Prostate gland (tissue), 2 donors: Measurements from ENCODE around the gene CHST11.

Source experiments
- POLR2A ChIP-seq: fragments of 450-650 bp; IDR thresholded peaks from one replicate; pipeline ENCODE4 v1.6.1; 2016; ENCODE audit warnings: antibody characterized with exemption, mild to moderate bottlenecking
- POLR2AphosphoS5 ChIP-seq: sonication (generic); formaldehyde crosslinking; IDR thresholded peaks from one replicate; pipeline ENCODE4 v1.6.1; 2017; ENCODE audit warnings: antibody characterized with exemption
- TF ChIP-seq, protein P1 (sequence below), 4 experiments: fragments of 200-600 bp in 2 of 4; fragments of 450-650 bp in 2 of 4; sonication (generic) in 2 of 4; IDR thresholded peaks; 1 replicate in 3 of 4; 2 replicates in 1 of 4; pipeline ENCODE4 v1.5.1; 2016 to 2019; ENCODE audit warnings: antibody characterized with exemption in 4 of 4, mild to moderate bottlenecking in 2 of 4, moderate library complexity in 2 of 4

DNA sequence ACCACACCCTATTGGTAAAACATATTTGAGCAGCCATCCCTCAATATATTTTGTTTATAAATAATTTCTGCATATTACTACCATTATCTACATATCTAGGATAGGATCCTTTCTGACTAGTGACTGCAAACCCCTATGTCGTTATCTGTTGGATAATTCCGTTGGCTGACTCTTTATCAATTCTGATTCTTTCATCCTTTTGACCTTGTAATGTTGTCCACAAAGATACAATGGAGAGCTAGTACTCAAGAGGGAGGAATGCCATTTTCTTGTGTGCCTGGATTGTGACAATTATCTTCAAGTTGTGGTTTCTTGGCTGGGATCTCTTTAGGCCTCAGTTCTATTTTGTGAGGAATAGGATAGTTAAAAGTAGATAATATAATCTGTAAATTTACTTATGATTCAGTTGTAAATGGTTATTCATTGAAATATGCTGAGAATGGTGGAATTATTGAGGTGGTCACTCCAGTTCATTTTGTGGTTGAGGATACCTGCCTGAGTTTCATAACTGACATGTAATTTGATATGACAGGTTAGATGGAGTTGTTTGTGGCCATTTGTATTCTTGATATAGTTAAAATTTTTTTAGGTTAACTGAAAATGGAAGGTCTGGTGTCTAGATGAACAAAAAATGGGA, 10.1 kb downstream of the CHST11 start:
- TF ChIP-seq, protein P1, sequence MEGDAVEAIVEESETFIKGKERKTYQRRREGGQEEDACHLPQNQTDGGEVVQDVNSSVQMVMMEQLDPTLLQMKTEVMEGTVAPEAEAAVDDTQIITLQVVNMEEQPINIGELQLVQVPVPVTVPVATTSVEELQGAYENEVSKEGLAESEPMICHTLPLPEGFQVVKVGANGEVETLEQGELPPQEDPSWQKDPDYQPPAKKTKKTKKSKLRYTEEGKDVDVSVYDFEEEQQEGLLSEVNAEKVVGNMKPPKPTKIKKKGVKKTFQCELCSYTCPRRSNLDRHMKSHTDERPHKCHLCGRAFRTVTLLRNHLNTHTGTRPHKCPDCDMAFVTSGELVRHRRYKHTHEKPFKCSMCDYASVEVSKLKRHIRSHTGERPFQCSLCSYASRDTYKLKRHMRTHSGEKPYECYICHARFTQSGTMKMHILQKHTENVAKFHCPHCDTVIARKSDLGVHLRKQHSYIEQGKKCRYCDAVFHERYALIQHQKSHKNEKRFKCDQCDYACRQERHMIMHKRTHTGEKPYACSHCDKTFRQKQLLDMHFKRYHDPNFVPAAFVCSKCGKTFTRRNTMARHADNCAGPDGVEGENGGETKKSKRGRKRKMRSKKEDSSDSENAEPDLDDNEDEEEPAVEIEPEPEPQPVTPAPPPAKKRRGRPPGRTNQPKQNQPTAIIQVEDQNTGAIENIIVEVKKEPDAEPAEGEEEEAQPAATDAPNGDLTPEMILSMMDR (IDR thresholded peaks at IDR 0.05): no peak
- TF ChIP-seq POLR2AphosphoS5 (no peak), POLR2A (no peak)
